ENCODE data around the gene NAPB.
"Not testable (repeated sequence)": the region's sequence is repeated elsewhere in the genome, so short reads cannot be mapped to it uniquely, and the experiment has no call there.

Gene NAPB

GRCh38 chr20:23367770-23368169 lies 53.5 kb downstream of the NAPB start:
- no peak for DNase-seq (ENCODE audit: low spot score)

GRCh38 chr20:23366384-23366783 lies 54.9 kb downstream of the NAPB start:
- DNase-seq (ENCODE audit: low spot score), result no peak

- no peak for DNase-seq (ENCODE audit: low spot score)
Observed at GRCh38 chr20:23365390-23366165, 55.7 kb downstream of the NAPB start.

- no peak for DNase-seq (ENCODE audit: low spot score)
Observed at GRCh38 chr20:23363257-23363649, 58.0 kb downstream of the NAPB start.

- DNase-seq (ENCODE audit: low spot score), result peak; percentile 45
Observed at GRCh38 chr20:23362392-23363256, 58.7 kb downstream of the NAPB start.

- DNase-seq (ENCODE audit: low spot score), result peak; percentile 98
Observed at GRCh38 chr20:23361476-23362391, 59.6 kb downstream of the NAPB start, which contains the start of gene GZF1. Gene GZF1, plus strand, starts transcription at chr20:23362182. Its CDS starts 2,202 bp downstream, at chr20:23364384.

- DNase-seq (ENCODE audit: low spot score), result no peak
Observed at GRCh38 chr20:23361119-23361475, 60.2 kb downstream of the NAPB start.

GRCh38 chr20:23360531-23360930 lies 60.8 kb downstream of the NAPB start:
- no peak for DNase-seq (ENCODE audit: low spot score)

GRCh38 chr20:23358923-23359593 lies 62.2 kb downstream of the NAPB start:
- DNase-seq (ENCODE audit: low spot score), result no peak

- no peak for DNase-seq (ENCODE audit: low spot score)
Observed at GRCh38 chr20:23358563-23358906, 62.8 kb downstream of the NAPB start.

- DNase-seq (ENCODE audit: low spot score), result peak; percentile 98
Observed at GRCh38 chr20:23357767-23358562, 63.3 kb downstream of the NAPB start.

GRCh38 chr20:23356203-23356602 lies 65.1 kb downstream of the NAPB start:
- DNase-seq (ENCODE audit: low spot score), result no peak

GRCh38 chr20:23350904-23351838 lies 70.1 kb downstream of the NAPB start:
- peak; percentile 70 for DNase-seq (ENCODE audit: low spot score)

- DNase-seq (ENCODE audit: low spot score), result peak; percentile 98
Observed at GRCh38 chr20:23350196-23350903, 70.9 kb downstream of the NAPB start, which contains the start of gene NXT1. Gene NXT1, plus strand, starts transcription at chr20:23350791. Its CDS starts 3,251 bp downstream, at chr20:23354042.

- peak; percentile 46 for DNase-seq (ENCODE audit: low spot score)
Observed at GRCh38 chr20:23349338-23350195, 71.7 kb downstream of the NAPB start.

GRCh38 chr20:23348510-23348909 lies 72.8 kb downstream of the NAPB start:
- not testable (repeated sequence) for DNase-seq (ENCODE audit: low spot score)

GRCh38 chr20:23347791-23348190 lies 73.5 kb downstream of the NAPB start:
- no peak for DNase-seq (ENCODE audit: low spot score)

- no peak for DNase-seq (ENCODE audit: low spot score)
Observed at GRCh38 chr20:23346002-23346401, 75.3 kb downstream of the NAPB start.
